K562 (cell line): ENCODE results near the gene TCF3. TPM values are rescaled to one million over a fixed set of nuclear protein-coding genes. Genes with fewer than 3 reads are reported as not detected.

Experiments
- ATF7 ChIP-seq: fragments of 450-650 bp; IDR thresholded peaks from 2 replicates; pipeline ENCODE4 v1.7.1; 2014; ENCODE audit warnings: mild to moderate bottlenecking, moderate library complexity
- BRD9 ChIP-seq: fragments of 450-650 bp; IDR thresholded peaks from 2 replicates; pipeline ENCODE4 v1.6.1; 2018; ENCODE audit warnings: low read depth; ENCODE audit not compliant: partially characterized antibody
- CAMTA2 ChIP-seq: fragments of 250-450 bp; sonication (Bioruptor Pico); conservative IDR thresholded peaks from 2 replicates; pipeline ENCODE4 v1.5.1; 2022
- CBFB ChIP-seq: sonication (generic); formaldehyde crosslinking; IDR thresholded peaks from 2 replicates; pipeline ENCODE4 v1.4.0; 2020; ENCODE audit warnings: mild to moderate bottlenecking, missing genetic modification reagents
- CHCHD3 ChIP-seq: fragments of 250-450 bp; sonication (Bioruptor Pico); IDR thresholded peaks from 2 replicates; pipeline ENCODE4 v2.1.2; 2022; ENCODE audit warnings: mild to moderate bottlenecking
- EGR1 ChIP-seq: fragments of 450-650 bp; conservative IDR thresholded peaks from 2 replicates; pipeline ENCODE4 v1.6.1; 2017; ENCODE audit warnings: mild to moderate bottlenecking
- FOXK2 ChIP-seq, 2 experiments: fragments of 450-650 bp; IDR thresholded peaks in 1 of 2; conservative IDR thresholded peaks in 1 of 2; 2 replicates each; pipeline ENCODE4 v1.6.1; 2016; ENCODE audit warnings: low read depth in 2 of 2, mild to moderate bottlenecking in 1 of 2
- FUS ChIP-seq: fragments of 200-400 bp; formaldehyde crosslinking; optimal IDR thresholded peaks from 2 replicates; pipeline ENCODE3; 2017; ENCODE audit warnings: low read depth, low read length
- HMGN3 ChIP-seq: IDR thresholded peaks from 2 replicates; pipeline ENCODE4 v1.6.1; 2011; ENCODE audit warnings: borderline replicate concordance, low read depth, mild to moderate bottlenecking, mixed read lengths, low read length; ENCODE audit not compliant: insufficient read length; ENCODE audit errors: extremely low read depth
- KLF1 ChIP-seq: fragments of 450-650 bp; IDR thresholded peaks from 2 replicates; pipeline ENCODE4 v1.6.1; 2016; ENCODE audit warnings: missing genetic modification characterization, missing compliant biosample characterization
- MTA3 ChIP-seq: fragments of 450-650 bp; formaldehyde crosslinking; IDR thresholded peaks from 2 replicates; pipeline ENCODE4 v1.6.1; 2017; ENCODE audit warnings: mild to moderate bottlenecking, borderline replicate concordance
- RBFOX2 ChIP-seq: fragments of 200-400 bp; formaldehyde crosslinking; IDR thresholded peaks from 2 replicates; pipeline ENCODE4 v1.6.1; 2017; ENCODE audit warnings: low read depth, mild to moderate bottlenecking, low read length, moderate library complexity
- SAP30 ChIP-seq: fragments of 200-600 bp; sonication (generic); IDR thresholded peaks from 2 replicates; pipeline ENCODE4 v1.6.1; 2012; ENCODE audit warnings: borderline replicate concordance, low read depth, mild to moderate bottlenecking, moderate library complexity, low read length, control low read depth, inconsistent platforms; ENCODE audit not compliant: insufficient read depth, poor library complexity, severe bottlenecking
- SIN3A ChIP-seq, 2 experiments: fragments of 150-350 bp in 1 of 2; IDR thresholded peaks; 2 replicates each; pipeline ENCODE4 v1.6.1; 2011 to 2016; ENCODE audit warnings: borderline replicate concordance in 2 of 2, low read depth in 2 of 2, low read length in 2 of 2, mild to moderate bottlenecking in 2 of 2, moderate library complexity in 2 of 2; ENCODE audit not compliant: control insufficient read depth in 1 of 2
- ZBED1 ChIP-seq: IDR thresholded peaks from 2 replicates; pipeline ENCODE4 v1.6.1; 2014
- ZBTB7A ChIP-seq: IDR thresholded peaks from 2 replicates; pipeline ENCODE4 v1.6.1; 2011; ENCODE audit warnings: low read depth, mild to moderate bottlenecking, low read length, moderate library complexity, borderline replicate concordance; ENCODE audit not compliant: control insufficient read depth
- ZC3H8 ChIP-seq: fragments of 450-650 bp; IDR thresholded peaks from 2 replicates; pipeline ENCODE4 v1.6.1; 2017
- ZNF12 ChIP-seq: sonication (generic); formaldehyde crosslinking; IDR thresholded peaks from 2 replicates; pipeline ENCODE4 v1.4.0; 2020; ENCODE audit warnings: mild to moderate bottlenecking, missing genetic modification reagents
- ZNF75A ChIP-seq: fragments of 450-650 bp; formaldehyde crosslinking; IDR thresholded peaks from 2 replicates; pipeline ENCODE4 v1.4.0; 2020; ENCODE audit warnings: mild to moderate bottlenecking
- polyA plus RNA-seq, 8 experiments: library from polyadenylated mRNA; depleted of rRNA in 4 of 8; stranded (reverse) in 5 of 8; unstranded in 3 of 8; fragments of >200 nt; fragmentation: Nextera tagmentation in 2 of 8; fragmentation: Illumina TruSeq in 1 of 8; extraction: Ambion mirVana in 2 of 8; extraction: Trizol in 1 of 8; gene quantifications; 2 replicates each; pipeline versions ENCODE4 v1.2.1 to v1.2.3, GENCODE V29; 2011 to 2014; ENCODE audit warnings: inconsistent platforms in 1 of 8, missing spikeins in 1 of 8
- total RNA-seq, 7 experiments: library from RNA; depleted of rRNA in 6 of 7; stranded (reverse); fragments of >200 nt in 6 of 7; fragmentation: Illumina TruSeq in 2 of 7; extraction: Trizol in 2 of 7; gene quantifications; 2 replicates each; pipeline versions ENCODE4 v1.2.1 to v1.2.3, GENCODE V29; 2011 to 2021; ENCODE audit warnings: low replicate concordance in 1 of 7
- TF ChIP-seq, protein P1 (sequence below): fragments of 450-650 bp; IDR thresholded peaks from 2 replicates; pipeline ENCODE4 v1.6.1; 2018; ENCODE audit not compliant: partially characterized antibody
- TF ChIP-seq, protein P2 (sequence below): fragments of 450-650 bp; IDR thresholded peaks from 2 replicates; pipeline ENCODE4 v1.7.0; 2016; ENCODE audit warnings: borderline replicate concordance
- TF ChIP-seq, protein P3 (sequence below): fragments of 450-650 bp; IDR thresholded peaks from 2 replicates; pipeline ENCODE4 v1.6.1; 2016; ENCODE audit warnings: antibody characterized with exemption

Gene TCF3
- total and polyA plus RNA-seq, 9 of the 15 experiments (the other 6 are each of a cell fraction or from before 2014, with no cell fraction given) = 5.6 to 259 (median 84.0) TPM

DNA sequence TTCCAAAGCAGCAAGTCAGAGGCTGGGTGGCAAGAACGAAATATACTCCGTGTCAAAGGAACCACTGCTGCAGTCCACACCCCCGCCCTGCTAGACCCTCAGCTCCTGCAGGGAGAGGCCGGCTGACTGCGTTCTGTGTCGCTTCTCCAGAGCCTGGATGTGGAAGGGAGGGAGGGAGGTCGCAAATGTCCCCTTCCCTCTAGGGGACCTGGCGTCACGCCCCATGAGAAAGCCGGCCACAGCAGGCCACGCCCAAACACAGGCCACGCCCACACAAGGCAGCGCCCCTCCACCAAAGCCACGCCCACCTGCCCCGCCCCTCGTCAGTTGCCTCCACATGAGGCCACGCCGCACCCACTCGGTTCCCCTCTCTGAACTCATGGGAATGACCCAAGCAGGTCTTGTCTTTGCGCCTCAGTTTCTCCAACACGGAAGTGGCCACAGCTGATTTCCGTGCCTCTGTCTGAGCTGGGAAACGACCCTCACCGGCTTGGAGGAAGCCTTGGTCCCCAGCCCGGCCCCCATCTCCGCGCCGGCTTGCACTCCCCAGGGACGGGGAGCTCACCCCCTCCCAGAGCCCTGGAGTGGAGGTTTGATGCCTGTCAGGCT is 38.4 kb upstream of the TCF3 start (continued):
- TF ChIP-seq HMGN3 (peak; percentile 40), ZBED1 (no peak), SAP30 (peak; percentile 36), FUS (no peak), BRD9 (no peak), ZC3H8 (no peak), KLF1 (0 out of 2 replicates have a peak, but pooled peaks have one; percentile 48), MTA3 (peak; percentile 54; the same call in 1 of the 2 replicates), CHCHD3 (CRISPR knock-in tag) (no peak), SIN3A (IDR thresholded peaks at IDR 0.05; ENCODE audit: borderline replicate concordance in 2 of 2, control insufficient read depth in 1 of 2, low read depth in 2 of 2, low read length in 2 of 2) (no peak), ATF7 (peak; percentile 24; the same call in 1 of the 2 replicates), FOXK2 (conservative IDR thresholded peaks at IDR 0.05 in 1 of 2, IDR thresholded peaks at IDR 0.05 in 1 of 2; ENCODE audit: low read depth in 2 of 2) (no peak), RBFOX2 (0 out of 2 replicates have a peak, but pooled peaks have one; percentile 25), CAMTA2 (CRISPR knock-in tag) (no peak), CBFB (CRISPR knock-in tag) (no peak), ZNF75A (CRISPR knock-in tag) (no peak), EGR1 (peak; percentile 72), ZBTB7A (peak; percentile 78; the same call in 1 of the 2 replicates), ZNF12 (CRISPR knock-in tag) (no peak)
- TF ChIP-seq, protein P1, sequence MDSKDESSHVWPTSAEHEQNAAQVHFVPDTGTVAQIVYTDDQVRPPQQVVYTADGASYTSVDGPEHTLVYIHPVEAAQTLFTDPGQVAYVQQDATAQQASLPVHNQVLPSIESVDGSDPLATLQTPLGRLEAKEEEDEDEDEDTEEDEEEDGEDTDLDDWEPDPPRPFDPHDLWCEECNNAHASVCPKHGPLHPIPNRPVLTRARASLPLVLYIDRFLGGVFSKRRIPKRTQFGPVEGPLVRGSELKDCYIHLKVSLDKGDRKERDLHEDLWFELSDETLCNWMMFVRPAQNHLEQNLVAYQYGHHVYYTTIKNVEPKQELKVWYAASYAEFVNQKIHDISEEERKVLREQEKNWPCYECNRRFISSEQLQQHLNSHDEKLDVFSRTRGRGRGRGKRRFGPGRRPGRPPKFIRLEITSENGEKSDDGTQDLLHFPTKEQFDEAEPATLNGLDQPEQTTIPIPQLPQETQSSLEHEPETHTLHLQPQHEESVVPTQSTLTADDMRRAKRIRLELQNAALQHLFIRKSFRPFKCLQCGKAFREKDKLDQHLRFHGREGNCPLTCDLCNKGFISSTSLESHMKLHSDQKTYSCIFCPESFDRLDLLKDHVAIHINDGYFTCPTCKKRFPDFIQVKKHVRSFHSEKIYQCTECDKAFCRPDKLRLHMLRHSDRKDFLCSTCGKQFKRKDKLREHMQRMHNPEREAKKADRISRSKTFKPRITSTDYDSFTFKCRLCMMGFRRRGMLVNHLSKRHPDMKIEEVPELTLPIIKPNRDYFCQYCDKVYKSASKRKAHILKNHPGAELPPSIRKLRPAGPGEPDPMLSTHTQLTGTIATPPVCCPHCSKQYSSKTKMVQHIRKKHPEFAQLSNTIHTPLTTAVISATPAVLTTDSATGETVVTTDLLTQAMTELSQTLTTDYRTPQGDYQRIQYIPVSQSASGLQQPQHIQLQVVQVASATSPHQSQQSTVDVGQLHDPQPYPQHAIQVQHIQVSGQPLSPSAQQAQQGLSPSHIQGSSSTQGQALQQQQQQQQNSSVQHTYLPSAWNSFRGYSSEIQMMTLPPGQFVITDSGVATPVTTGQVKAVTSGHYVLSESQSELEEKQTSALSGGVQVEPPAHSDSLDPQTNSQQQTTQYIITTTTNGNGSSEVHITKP = no peak
- TF ChIP-seq, protein P2, sequence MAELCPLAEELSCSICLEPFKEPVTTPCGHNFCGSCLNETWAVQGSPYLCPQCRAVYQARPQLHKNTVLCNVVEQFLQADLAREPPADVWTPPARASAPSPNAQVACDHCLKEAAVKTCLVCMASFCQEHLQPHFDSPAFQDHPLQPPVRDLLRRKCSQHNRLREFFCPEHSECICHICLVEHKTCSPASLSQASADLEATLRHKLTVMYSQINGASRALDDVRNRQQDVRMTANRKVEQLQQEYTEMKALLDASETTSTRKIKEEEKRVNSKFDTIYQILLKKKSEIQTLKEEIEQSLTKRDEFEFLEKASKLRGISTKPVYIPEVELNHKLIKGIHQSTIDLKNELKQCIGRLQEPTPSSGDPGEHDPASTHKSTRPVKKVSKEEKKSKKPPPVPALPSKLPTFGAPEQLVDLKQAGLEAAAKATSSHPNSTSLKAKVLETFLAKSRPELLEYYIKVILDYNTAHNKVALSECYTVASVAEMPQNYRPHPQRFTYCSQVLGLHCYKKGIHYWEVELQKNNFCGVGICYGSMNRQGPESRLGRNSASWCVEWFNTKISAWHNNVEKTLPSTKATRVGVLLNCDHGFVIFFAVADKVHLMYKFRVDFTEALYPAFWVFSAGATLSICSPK = no peak
- TF ChIP-seq, protein P3, sequence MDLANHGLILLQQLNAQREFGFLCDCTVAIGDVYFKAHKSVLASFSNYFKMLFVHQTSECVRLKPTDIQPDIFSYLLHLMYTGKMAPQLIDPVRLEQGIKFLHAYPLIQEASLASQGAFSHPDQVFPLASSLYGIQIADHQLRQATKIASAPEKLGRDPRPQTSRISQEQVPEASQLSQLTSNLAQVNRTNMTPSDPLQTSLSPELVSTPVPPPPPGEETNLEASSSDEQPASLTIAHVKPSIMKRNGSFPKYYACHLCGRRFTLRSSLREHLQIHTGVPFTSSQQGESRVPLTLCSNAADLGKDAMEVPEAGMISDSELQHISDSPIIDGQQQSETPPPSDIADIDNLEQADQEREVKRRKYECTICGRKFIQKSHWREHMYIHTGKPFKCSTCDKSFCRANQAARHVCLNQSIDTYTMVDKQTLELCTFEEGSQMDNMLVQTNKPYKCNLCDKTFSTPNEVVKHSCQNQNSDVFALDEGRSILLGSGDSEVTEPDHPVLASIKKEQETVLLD = 0 out of 2 replicates have a peak, but pooled peaks have one; percentile 28
